ENCODE data around the gene SLC38A8.

Gene SLC38A8

GRCh38 chr16:83994703-83995102 lies 47.9 kb downstream of the SLC38A8 start:
- H3K4me1 ChIP-seq (ENCODE audit: control insufficient read depth, insufficient read depth, low read length, poor library complexity, severe bottlenecking), result no peaks in the 10 kb centered on the region
- no peaks in the 10 kb centered on the region for H3K9me3 ChIP-seq (ENCODE audit: control insufficient read depth, low read length)
- H3K36me3 ChIP-seq (ENCODE audit: control insufficient read depth, insufficient read depth, low read length), result no peaks in the 10 kb centered on the region
- no peak overlapping the region for H3K27ac ChIP-seq (ENCODE audit: low read depth, low read length, severe bottlenecking)
- 92 to 93% methylated on average over 10 to 13 of the region's 13 CpGs for WGBS, 2 experiments (ENCODE audit: insufficient coverage in 2 of 2)
- H3K4me3 ChIP-seq (ENCODE audit: extremely low read depth, insufficient read depth, low read length, poor library complexity, severe bottlenecking), result no peak overlapping the region

DNA sequence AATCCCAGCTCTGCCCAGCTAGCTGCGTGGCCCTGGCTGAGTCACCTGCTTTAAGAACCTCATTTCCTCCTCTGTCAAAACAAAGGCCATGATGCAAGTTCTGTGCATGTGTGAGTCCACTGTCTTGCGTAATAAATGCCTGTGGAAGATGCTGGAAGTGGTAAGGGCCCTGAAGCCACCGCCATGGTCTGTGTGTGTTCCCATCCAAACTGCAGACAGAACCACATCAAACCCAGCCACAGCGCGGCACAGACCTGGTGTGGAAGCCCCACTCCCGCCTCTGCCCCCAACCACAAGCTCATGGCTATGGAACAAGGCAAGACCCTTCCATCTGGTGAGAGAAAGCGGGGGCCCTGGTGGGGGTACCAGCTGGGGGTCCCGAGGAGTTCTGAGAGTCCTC lies 48.5 kb downstream of the SLC38A8 start:
- Histone ChIP-seq H3K9me3 (ENCODE audit: control insufficient read depth, low read length) (no peaks in the 10 kb centered on the region), H3K27ac (ENCODE audit: low read depth, low read length, severe bottlenecking) (no peak overlapping the region), H3K4me1 (ENCODE audit: control insufficient read depth, insufficient read depth, low read length, poor library complexity, severe bottlenecking) (no peaks in the 10 kb centered on the region), H3K4me3 (ENCODE audit: extremely low read depth, insufficient read depth, low read length, poor library complexity, severe bottlenecking) (no peak overlapping the region), H3K36me3 (ENCODE audit: control insufficient read depth, insufficient read depth, low read length) (no peaks in the 10 kb centered on the region)
- WGBS, 2 experiments (ENCODE audit: insufficient coverage in 2 of 2), result 81 to 86% methylated on average over 3 of the region's 8 CpGs

GRCh38 chr16:83992624-83993023 lies 50.0 kb downstream of the SLC38A8 start:
- Histone ChIP-seq H3K9me3 (ENCODE audit: control insufficient read depth, low read length) (no peaks in the 10 kb centered on the region), H3K27ac (ENCODE audit: low read depth, low read length, severe bottlenecking) (no peak overlapping the region), H3K4me3 (ENCODE audit: extremely low read depth, insufficient read depth, low read length, poor library complexity, severe bottlenecking) (no peak overlapping the region), H3K36me3 (ENCODE audit: control insufficient read depth, insufficient read depth, low read length) (no peaks in the 10 kb centered on the region), H3K4me1 (ENCODE audit: control insufficient read depth, insufficient read depth, low read length, poor library complexity, severe bottlenecking) (no peaks in the 10 kb centered on the region)
- WGBS, 2 experiments (ENCODE audit: insufficient coverage in 2 of 2), result 83 to 86% methylated on average over 5 to 6 of the region's 6 CpGs

- H3K36me3 ChIP-seq (ENCODE audit: control insufficient read depth, insufficient read depth, low read length), result no peaks in the 10 kb centered on the region
- H3K4me3 ChIP-seq (ENCODE audit: extremely low read depth, insufficient read depth, low read length, poor library complexity, severe bottlenecking), result no peak overlapping the region
- H3K9me3 ChIP-seq (ENCODE audit: control insufficient read depth, low read length), result no peaks in the 10 kb centered on the region
- 92 to 96% methylated on average over 11 of the region's 11 CpGs for WGBS, 2 experiments (ENCODE audit: insufficient coverage in 2 of 2)
- H3K27ac ChIP-seq (ENCODE audit: low read depth, low read length, severe bottlenecking), result no peak overlapping the region
- H3K4me1 ChIP-seq (ENCODE audit: control insufficient read depth, insufficient read depth, low read length, poor library complexity, severe bottlenecking), result no peaks in the 10 kb centered on the region
Observed at GRCh38 chr16:83990492-83990891, 52.1 kb downstream of the SLC38A8 start.

- H3K9me3 ChIP-seq (ENCODE audit: control insufficient read depth, low read length), result no peaks in the 10 kb centered on the region
- H3K4me3 ChIP-seq (ENCODE audit: extremely low read depth, insufficient read depth, low read length, poor library complexity, severe bottlenecking), result no peak overlapping the region
- peak overlapping the region; percentile 4 for H3K27ac ChIP-seq (ENCODE audit: low read depth, low read length, severe bottlenecking)
- WGBS, 2 experiments (ENCODE audit: insufficient coverage in 2 of 2), result 84 to 95% methylated on average over 5 to 6 of the region's 8 CpGs
- no peaks in the 10 kb centered on the region for H3K36me3 ChIP-seq (ENCODE audit: control insufficient read depth, insufficient read depth, low read length)
- H3K4me1 ChIP-seq (ENCODE audit: control insufficient read depth, insufficient read depth, low read length, poor library complexity, severe bottlenecking), result no peaks in the 10 kb centered on the region
Observed at GRCh38 chr16:83989300-83989699, 53.3 kb downstream of the SLC38A8 start.

- no peak overlapping the region for H3K4me3 ChIP-seq (ENCODE audit: extremely low read depth, insufficient read depth, low read length, poor library complexity, severe bottlenecking)
- H3K4me1 ChIP-seq (ENCODE audit: control insufficient read depth, insufficient read depth, low read length, poor library complexity, severe bottlenecking), result no peaks in the 10 kb centered on the region
- H3K27ac ChIP-seq (ENCODE audit: low read depth, low read length, severe bottlenecking), result no peak overlapping the region
- no CpG with 5 or more reads among the region's 4 CpGs for WGBS, 2 experiments (ENCODE audit: insufficient coverage in 2 of 2)
- no peaks in the 10 kb centered on the region for H3K36me3 ChIP-seq (ENCODE audit: control insufficient read depth, insufficient read depth, low read length)
- peaks cover 6% of the 10 kb centered on the region for H3K9me3 ChIP-seq (ENCODE audit: control insufficient read depth, low read length)
Observed at GRCh38 chr16:83983491-83983890, 59.1 kb downstream of the SLC38A8 start.

DNA sequence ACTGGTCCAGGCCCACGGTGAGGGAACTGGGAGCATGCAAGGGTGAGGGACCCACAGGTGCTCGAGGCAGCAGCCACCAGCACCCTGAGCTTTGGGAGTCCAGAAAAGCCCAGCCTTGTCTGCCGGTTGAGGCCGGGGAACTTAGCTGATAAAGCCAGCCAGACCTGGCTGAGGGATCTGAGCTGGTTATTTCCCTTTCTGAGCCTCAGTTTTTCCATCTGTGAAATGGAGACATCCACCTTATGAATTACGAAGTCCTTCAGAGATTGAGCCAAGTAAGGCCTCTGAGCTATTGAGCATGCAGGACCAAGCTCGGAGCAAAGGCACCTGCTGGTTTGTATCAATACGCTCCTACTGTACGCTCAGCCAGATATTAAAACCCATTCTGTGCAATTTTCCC lies 60.8 kb downstream of the SLC38A8 start:
- no peaks in the 10 kb centered on the region for H3K4me1 ChIP-seq (ENCODE audit: control insufficient read depth, insufficient read depth, low read length, poor library complexity, severe bottlenecking)
- 91 to 93% methylated on average over 8 of the region's 8 CpGs for WGBS, 2 experiments (ENCODE audit: insufficient coverage in 2 of 2)
- H3K9me3 ChIP-seq (ENCODE audit: control insufficient read depth, low read length), result peaks cover 11% of the 10 kb centered on the region
- H3K36me3 ChIP-seq (ENCODE audit: control insufficient read depth, insufficient read depth, low read length), result no peaks in the 10 kb centered on the region
- H3K4me3 ChIP-seq (ENCODE audit: extremely low read depth, insufficient read depth, low read length, poor library complexity, severe bottlenecking), result no peak overlapping the region
- H3K27ac ChIP-seq (ENCODE audit: low read depth, low read length, severe bottlenecking), result no peak overlapping the region

GRCh38 chr16:83980794-83981193 lies 61.8 kb downstream of the SLC38A8 start:
- H3K4me1 ChIP-seq (ENCODE audit: control insufficient read depth, insufficient read depth, low read length, poor library complexity, severe bottlenecking), result no peaks in the 10 kb centered on the region

DNA sequence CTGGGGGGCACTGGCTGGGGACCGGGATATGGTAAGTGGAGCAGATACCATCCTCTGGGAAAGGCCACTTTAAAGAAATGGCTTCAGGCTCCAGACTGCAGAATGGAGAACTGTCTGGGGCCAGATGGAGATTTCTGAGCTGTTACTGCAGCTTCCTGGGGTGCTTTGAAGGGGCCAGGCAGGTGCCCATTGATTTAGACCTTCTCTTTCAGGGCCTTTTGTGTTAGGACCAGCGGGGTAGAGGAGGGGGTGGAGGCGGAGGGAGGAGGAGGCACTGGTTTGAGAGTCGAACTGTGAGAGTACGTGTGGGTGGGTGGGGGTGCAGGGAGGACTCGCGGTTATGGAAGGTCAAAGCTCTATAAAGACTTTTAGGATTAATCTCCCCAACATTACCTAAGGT lies 63.2 kb downstream of the SLC38A8 start:
- no peak overlapping the region for H3K27ac ChIP-seq (ENCODE audit: low read depth, low read length, severe bottlenecking)
- H3K9me3 ChIP-seq (ENCODE audit: control insufficient read depth, low read length), result peaks cover 11% of the 10 kb centered on the region
- WGBS, 2 experiments (ENCODE audit: insufficient coverage in 2 of 2), result 43 to 63% methylated on average over 1 of the region's 7 CpGs
- H3K4me3 ChIP-seq (ENCODE audit: extremely low read depth, insufficient read depth, low read length, poor library complexity, severe bottlenecking), result no peak overlapping the region
- no peaks in the 10 kb centered on the region for H3K36me3 ChIP-seq (ENCODE audit: control insufficient read depth, insufficient read depth, low read length)
- H3K4me1 ChIP-seq (ENCODE audit: control insufficient read depth, insufficient read depth, low read length, poor library complexity, severe bottlenecking), result no peaks in the 10 kb centered on the region

More at GRCh38 chr16:83980794-83981193, 61.8 kb downstream of the SLC38A8 start:
- Histone ChIP-seq H3K4me3 (ENCODE audit: extremely low read depth, insufficient read depth, low read length, poor library complexity, severe bottlenecking) (no peak overlapping the region), H3K9me3 (ENCODE audit: control insufficient read depth, low read length) (peaks cover 11% of the 10 kb centered on the region), H3K36me3 (ENCODE audit: control insufficient read depth, insufficient read depth, low read length) (no peaks in the 10 kb centered on the region), H3K27ac (ENCODE audit: low read depth, low read length, severe bottlenecking) (no peak overlapping the region)
- 88 to 93% methylated on average over 1 to 2 of the region's 2 CpGs for WGBS, 2 experiments (ENCODE audit: insufficient coverage in 2 of 2)

DNA sequence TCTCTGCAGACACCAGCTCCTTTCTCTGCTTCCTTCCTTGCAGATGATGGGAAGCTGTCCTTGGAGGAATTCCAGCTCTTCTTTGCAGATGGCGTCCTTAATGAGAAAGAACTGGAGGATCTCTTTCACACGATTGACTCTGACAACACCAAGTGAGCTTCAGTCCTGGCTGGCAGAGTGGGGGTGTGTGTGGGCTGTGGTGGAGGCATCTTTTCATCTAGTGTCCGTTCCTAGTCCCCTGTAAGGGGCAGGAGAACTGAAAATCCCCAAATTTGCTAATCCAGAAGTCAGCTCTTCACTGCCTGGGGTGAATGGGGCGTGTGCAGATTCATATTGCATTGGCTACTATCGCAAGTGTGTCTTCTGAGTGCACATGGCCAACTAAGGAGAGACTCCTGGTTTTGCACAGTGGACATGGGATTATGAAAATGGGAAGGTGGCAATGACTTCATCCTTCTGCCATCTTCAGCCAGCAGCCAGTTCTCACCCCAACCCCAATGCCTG lies 64.1 kb downstream of the SLC38A8 start:
- Histone ChIP-seq H3K36me3 (ENCODE audit: control insufficient read depth, insufficient read depth, low read length) (no peaks in the 10 kb centered on the region), H3K4me1 (ENCODE audit: control insufficient read depth, insufficient read depth, low read length, poor library complexity, severe bottlenecking) (no peaks in the 10 kb centered on the region), H3K9me3 (ENCODE audit: control insufficient read depth, low read length) (peaks cover 11% of the 10 kb centered on the region), H3K27ac (ENCODE audit: low read depth, low read length, severe bottlenecking) (no peak overlapping the region), H3K4me3 (ENCODE audit: extremely low read depth, insufficient read depth, low read length, poor library complexity, severe bottlenecking) (no peak overlapping the region)
- 90 to 97% methylated on average over 4 to 5 of the region's 5 CpGs for WGBS, 2 experiments (ENCODE audit: insufficient coverage in 2 of 2)

DNA sequence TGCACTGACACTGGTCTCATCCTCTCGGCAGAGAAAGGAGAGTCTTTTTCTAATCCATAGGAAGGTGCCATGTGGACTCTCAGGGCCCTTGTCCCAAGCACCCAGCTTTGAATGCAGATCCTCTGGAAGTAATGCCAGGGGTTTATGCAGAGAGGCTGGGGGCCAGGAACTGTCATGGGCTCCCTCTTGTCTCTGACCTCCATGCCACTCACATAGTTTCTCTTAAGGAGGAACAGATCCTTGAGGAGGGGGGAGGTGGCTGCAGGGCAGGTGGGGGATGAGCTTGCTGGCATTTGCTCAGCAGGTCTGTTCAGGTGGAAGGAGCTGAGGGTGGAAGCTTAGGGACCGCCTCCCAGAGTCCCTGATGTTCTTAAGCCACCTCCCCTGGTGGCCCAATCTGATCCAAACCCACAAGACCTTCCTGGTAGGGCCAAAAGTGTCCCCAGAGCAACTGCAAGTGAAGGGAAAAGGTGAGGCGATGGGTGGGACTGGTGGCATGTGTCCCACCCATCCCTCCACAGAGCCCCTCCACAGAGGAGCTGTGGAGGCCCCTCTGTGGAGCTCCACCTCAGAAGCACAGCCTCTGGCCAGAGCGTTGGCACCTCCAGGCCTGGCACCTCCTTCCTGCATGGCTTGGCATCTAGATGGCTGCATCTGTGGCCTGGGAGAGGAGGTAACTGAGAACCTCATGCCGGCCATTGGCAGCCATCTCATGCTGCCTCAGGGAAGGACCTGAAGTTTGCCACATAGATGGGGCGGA lies 65.4 kb downstream of the SLC38A8 start:
- Histone ChIP-seq H3K4me1 (ENCODE audit: control insufficient read depth, insufficient read depth, low read length, poor library complexity, severe bottlenecking) (no peaks in the 10 kb centered on the region), H3K27ac (ENCODE audit: low read depth, low read length, severe bottlenecking) (no peak overlapping the region), H3K36me3 (ENCODE audit: control insufficient read depth, insufficient read depth, low read length) (no peaks in the 10 kb centered on the region), H3K4me3 (ENCODE audit: extremely low read depth, insufficient read depth, low read length, poor library complexity, severe bottlenecking) (no peak overlapping the region), H3K9me3 (ENCODE audit: control insufficient read depth, low read length) (peaks cover 11% of the 10 kb centered on the region)
- 92 to 95% methylated on average over 3 to 4 of the region's 6 CpGs for WGBS, 2 experiments (ENCODE audit: insufficient coverage in 2 of 2)
